HG03432 (cell line): ENCODE results near the gene C1QC.
"Not testable (repeated sequence)": the region's sequence is repeated elsewhere in the genome, so short reads cannot be mapped to it uniquely, and the experiment has no call there.

Source experiments
- ATAC-seq: cut with Tn5 transposase; IDR thresholded peaks from one replicate; pipeline ENCODE4 v1.9.1; 2021; ENCODE audit warnings: mild to moderate bottlenecking, moderate library complexity; ENCODE audit not compliant: unreplicated experiment

Gene C1QC

GRCh38 chr1:22645931-22646330, 2.5 kb downstream of the C1QC start:
- no peak for ATAC-seq

- no peak for ATAC-seq
Measured at GRCh38 chr1:22646384-22646783, 3.0 kb downstream of the C1QC start.

- no peak for ATAC-seq
Measured at GRCh38 chr1:22650089-22650693, 6.8 kb downstream of the C1QC start.

GRCh38 chr1:22651941-22652856, 8.8 kb downstream of the C1QC start:
- ATAC-seq: no peak

GRCh38 chr1:22652881-22653316, 9.5 kb downstream of the C1QC start, which contains the start of gene C1QB:
Gene C1QB (plus strand): TSS chr1:22653236. CDS start chr1:22659463, 6,227 bp downstream.
- no peak for ATAC-seq

- ATAC-seq: no peak
Measured at GRCh38 chr1:22654692-22655091, 11.3 kb downstream of the C1QC start.

GRCh38 chr1:22658385-22659163, 15.1 kb downstream of the C1QC start:
- no peak for ATAC-seq

- ATAC-seq: no peak
Measured at GRCh38 chr1:22660716-22661241, 17.3 kb downstream of the C1QC start.

- no peak for ATAC-seq
Measured at GRCh38 chr1:22661880-22662279, 18.4 kb downstream of the C1QC start.

GRCh38 chr1:22662318-22662717, 18.9 kb downstream of the C1QC start:
- no peak for ATAC-seq

- no peak for ATAC-seq
Measured at GRCh38 chr1:22662986-22663408, 19.6 kb downstream of the C1QC start.

- ATAC-seq: no peak
Measured at GRCh38 chr1:22665752-22666151, 22.3 kb downstream of the C1QC start.

- ATAC-seq: no peak
Measured at GRCh38 chr1:22666412-22666811, 23.0 kb downstream of the C1QC start.

GRCh38 chr1:22668840-22669239, 25.4 kb downstream of the C1QC start:
- ATAC-seq: not testable (repeated sequence)

GRCh38 chr1:22670352-22670975, 27.0 kb downstream of the C1QC start:
- no peak for ATAC-seq

- no peak for ATAC-seq
Measured at GRCh38 chr1:22671999-22672398, 28.6 kb downstream of the C1QC start.

GRCh38 chr1:22673486-22674409, 30.3 kb downstream of the C1QC start:
- ATAC-seq: no peak

- no peak for ATAC-seq
Measured at GRCh38 chr1:22674410-22674749, 30.9 kb downstream of the C1QC start.

GRCh38 chr1:22676151-22676550, 32.7 kb downstream of the C1QC start:
- ATAC-seq: not testable (repeated sequence)
